GM21447 (cell line): ENCODE measurements around the gene ENTPD2.

ENCODE experiments used
- ATAC-seq: cut with Tn5 transposase; IDR thresholded peaks from one replicate; pipeline ENCODE4 v1.9.1; 2021; ENCODE audit not compliant: unreplicated experiment

Gene ENTPD2

DNA sequence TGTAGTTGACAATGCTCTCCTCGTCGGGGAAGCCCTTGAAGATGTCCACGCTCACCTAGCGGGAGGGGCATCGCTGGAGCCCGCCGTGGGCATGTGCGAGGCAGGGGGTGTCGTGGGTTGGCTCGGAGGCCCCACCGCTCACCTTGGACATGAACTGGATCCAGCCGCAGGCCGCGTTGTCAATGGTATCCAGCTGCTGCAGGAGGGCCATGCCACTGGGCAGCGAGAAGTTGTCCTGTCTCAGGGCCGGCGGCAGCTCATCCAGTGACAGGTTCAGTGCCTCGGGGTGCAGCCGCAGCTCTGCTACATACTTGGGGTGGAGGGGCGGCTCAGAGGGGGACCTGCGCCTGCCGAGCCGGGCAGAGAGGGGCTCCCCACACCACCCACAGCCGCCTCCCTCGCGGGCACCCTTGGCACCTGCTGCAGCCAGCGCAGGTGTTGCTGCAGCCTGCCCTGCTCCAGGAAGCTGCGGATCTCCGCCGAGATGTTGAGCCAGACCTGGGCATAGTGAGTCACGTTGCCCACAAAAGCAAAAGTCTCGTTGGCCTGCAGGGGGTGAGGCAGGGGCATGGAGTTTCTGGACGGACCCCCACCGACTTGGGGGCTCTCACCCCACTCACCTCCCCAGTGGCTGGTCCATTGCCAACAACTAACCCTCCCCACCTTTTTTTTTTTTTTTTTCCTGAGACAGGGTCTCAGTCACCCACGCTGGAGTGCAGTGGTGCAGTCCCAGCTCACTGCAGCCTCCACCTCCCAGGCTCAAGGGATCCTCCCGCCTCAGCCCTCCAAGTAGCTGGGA is 34.9 kb downstream of the ENTPD2 start:
- no peak for ATAC-seq

GRCh38 chr9:137017791-137018497 is 35.9 kb downstream of the ENTPD2 start:
- ATAC-seq: no peak

GRCh38 chr9:137017071-137017470 is 36.8 kb downstream of the ENTPD2 start:
- ATAC-seq: no peak

DNA sequence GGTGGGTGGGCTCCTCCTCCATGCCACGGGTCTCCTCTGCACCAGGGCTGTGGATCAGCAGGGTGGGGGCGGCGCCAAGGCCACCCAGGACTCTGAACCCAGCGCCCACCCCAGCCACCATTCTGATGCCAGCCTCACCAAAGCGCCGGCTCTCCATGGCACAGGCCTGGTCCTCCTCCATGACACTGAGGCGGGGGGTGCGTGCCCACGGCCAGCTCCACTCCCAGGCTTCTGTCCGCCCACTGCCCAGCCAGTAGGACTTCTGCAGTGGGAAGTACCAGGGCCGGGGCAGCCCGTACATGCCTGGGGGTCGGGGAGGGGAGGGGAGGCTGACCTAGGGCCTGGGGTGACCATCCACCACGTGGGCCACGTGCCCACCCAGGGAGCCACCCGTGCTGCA is 37.4 kb downstream of the ENTPD2 start:
- ATAC-seq: no peak

- no peak for ATAC-seq
These were observed 37.9 kb downstream of the ENTPD2 start for GRCh38 chr9:137015976-137016375.

GRCh38 chr9:137015540-137015930 is 38.3 kb downstream of the ENTPD2 start:
- no peak for ATAC-seq

- no peak for ATAC-seq
These were observed 38.9 kb downstream of the ENTPD2 start for GRCh38 chr9:137014776-137015539.

DNA sequence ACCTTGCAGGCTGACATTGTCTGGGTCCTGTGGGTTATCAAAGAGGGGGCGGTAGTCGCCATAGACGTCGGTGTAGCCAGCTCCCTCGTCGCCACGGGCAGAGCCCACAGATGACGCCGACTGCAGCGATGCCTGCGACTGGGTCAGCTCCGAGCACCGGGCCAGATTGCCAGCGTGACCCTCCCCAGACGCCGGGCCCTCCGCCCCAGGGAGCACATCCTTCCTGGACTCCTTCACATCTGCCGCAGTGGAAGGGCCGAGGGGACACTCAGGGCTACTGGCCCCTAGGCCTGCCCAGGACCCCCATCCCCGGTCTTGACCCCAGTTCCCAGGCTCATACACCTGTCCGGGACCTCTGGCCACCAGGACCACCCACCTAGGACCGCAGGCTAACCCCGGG is 39.7 kb downstream of the ENTPD2 start:
- ATAC-seq: no peak

DNA sequence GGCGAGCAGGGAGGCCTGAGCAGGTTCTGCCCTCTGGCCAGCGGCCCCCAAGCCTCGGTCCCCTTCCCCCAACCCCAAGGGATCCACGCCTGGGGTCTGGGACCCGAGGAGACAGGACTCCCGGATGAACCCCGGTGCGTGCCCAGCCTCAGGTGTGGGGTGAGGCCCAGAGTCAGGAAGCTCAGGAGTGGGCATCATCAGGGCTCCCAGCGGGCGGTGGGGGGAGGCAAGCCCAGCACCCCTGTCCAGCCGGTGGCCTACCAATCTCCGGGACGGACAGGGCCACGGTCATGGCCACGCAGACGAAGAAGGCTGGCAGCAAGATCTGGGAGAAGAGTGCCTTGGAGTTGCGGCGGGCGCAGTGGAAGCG is 40.3 kb downstream of the ENTPD2 start:
- no peak for ATAC-seq

- no peak for ATAC-seq
These were observed 40.9 kb downstream of the ENTPD2 start for GRCh38 chr9:137012694-137013570.

GRCh38 chr9:137011907-137012675 is 41.8 kb downstream of the ENTPD2 start:
- no peak for ATAC-seq

DNA sequence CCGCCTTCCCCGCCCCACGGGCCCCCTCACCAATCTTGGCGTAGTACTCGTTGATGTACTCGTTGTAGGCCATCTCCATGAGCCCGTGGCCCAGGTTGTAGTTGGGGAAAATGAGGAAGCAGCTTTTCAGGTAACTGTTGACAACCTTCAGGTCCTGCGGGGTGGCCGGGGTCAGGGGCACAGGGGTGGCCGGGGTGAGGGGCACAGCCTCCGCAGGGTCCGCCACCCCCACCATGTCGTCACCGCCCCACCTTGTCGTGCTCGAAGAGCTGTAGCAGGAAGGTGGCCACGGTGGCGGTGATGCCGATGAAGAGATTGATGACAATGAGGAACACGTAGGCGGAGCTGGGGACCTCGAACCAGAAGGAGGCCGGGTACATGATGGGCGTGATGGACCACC is 42.7 kb downstream of the ENTPD2 start:
- ATAC-seq: no peak

GRCh38 chr9:137009938-137010732 is 43.7 kb downstream of the ENTPD2 start:
- ATAC-seq: no peak

- no peak for ATAC-seq
These were observed 44.6 kb downstream of the ENTPD2 start for GRCh38 chr9:137009217-137009616.

DNA sequence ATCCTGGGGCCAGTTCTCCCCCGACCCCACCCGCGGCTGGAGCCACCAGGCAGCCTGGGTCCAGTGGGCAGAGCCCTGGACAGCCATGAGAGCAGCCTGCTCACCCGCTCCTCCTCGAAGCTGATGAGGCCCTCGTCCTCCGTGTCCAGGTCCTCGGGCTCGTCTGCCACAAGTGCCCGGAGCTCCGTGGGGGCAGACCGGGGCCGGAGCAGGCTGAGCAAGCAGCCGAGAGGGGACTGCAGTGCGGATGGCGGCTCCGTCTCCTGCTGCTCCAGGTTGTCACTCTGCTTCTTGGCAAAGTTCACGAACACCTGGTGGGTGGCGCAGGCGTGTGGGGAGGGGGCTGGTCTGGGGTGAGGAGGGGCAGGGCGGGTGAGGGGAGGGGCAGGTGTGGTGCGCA is 45.5 kb downstream of the ENTPD2 start:
- ATAC-seq: no peak

- no peak for ATAC-seq
These were observed 46.0 kb downstream of the ENTPD2 start for GRCh38 chr9:137007816-137008270.

- no peak for ATAC-seq
These were observed 46.6 kb downstream of the ENTPD2 start for GRCh38 chr9:137007108-137007815.

DNA sequence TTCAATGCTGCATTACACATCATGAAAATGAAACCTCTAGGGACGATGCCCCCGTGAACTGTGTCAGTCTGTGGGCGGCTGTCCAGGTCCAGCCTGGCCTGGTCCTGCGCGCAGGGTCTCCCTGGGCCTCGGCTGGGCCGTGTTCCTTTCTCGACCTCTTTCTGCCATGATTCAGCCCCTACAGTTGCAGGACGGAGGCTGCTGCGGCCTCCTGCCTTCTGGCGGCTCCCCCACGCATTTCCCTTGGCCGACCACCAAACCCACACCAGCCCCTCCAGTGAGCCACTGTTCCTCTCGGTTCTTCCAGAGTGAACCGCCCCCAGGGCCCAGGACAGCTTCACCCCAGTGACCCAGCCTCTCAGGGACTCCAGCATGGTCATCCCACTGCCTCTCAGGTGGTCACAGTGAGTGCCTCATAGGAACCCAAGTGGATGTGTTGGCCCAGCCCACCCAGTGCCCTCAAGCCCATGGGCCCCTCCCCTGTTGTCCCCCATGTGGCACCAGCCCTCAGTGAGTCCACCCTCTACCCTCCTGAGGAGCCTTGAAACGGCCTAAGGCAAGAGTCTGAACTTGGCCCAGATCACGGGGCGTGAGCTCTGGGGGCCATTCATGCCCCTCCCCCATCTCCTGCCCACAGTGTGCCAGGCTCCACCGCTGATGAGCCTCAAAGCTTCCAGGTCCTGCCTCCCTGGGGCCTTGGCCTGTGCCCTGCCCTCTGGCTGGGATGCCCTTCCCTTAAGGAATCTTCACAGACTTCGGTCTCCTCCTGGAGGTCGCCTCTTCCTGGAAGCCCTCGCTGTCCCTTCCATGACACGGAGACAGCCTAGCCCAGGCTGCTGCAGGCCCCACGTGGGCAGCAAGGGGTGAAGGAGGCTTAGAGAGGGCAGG is 47.5 kb downstream of the ENTPD2 start:
- no peak for ATAC-seq
